Peyer's patch (tissue), 4 donors: Measurements from ENCODE around the gene BANK1. TPM values are rescaled to one million over a fixed set of nuclear protein-coding genes. Genes with fewer than 3 reads are reported as not detected.

Experiments used
- DNase-seq, 3 donors: peaks; one replicate each; pipeline ENCODE4 v3.0.0-alpha.2; 2017 to 2019
- H3K27ac ChIP-seq, 4 donors: fragments of 200-600 bp; sonication (generic); one replicate each; pipeline ENCODE4 v1.5.1; 2016 to 2019
- H3K27me3 ChIP-seq, 2 donors: fragments of 200-600 bp; sonication (generic); one replicate each; pipeline ENCODE4 v1.5.1; 2019
- H3K36me3 ChIP-seq, 3 donors: fragments of 200-600 bp; sonication (generic); one replicate each; pipeline ENCODE4 v1.5.1; 2016 to 2019
- H3K4me1 ChIP-seq, 4 donors: fragments of 200-600 bp; sonication (generic); one replicate each; pipeline ENCODE4 v1.5.1; 2016 to 2019
- H3K4me3 ChIP-seq, 4 donors: fragments of 200-600 bp; sonication (generic); 1 replicate in 3 of 4; 2 replicates in 1 of 4; pipeline ENCODE4 v1.5.1; 2016 to 2019; ENCODE audit warnings: mild to moderate bottlenecking in 1 of 4
- H3K9me3 ChIP-seq, 4 donors: fragments of 200-600 bp; sonication (generic); one replicate each; pipeline ENCODE4 v1.5.1; 2016 to 2019; ENCODE audit warnings: mild to moderate bottlenecking in 1 of 4
- CTCF ChIP-seq, 6 experiments: fragments of 450-650 bp in 4 of 6; fragments of 200-600 bp in 2 of 6; sonication (generic) in 1 of 6; IDR thresholded peaks; one replicate each; pipeline ENCODE4 v1.5.1; 2017 to 2019; ENCODE audit warnings: antibody characterized with exemption in 6 of 6, mild to moderate bottlenecking in 3 of 6, moderate library complexity in 1 of 6
- POLR2A ChIP-seq, 2 donors: fragments of 450-650 bp; IDR thresholded peaks; one replicate each; pipeline ENCODE4 v1.5.1; 2017; ENCODE audit warnings: antibody characterized with exemption in 2 of 2, mild to moderate bottlenecking in 2 of 2, moderate library complexity in 2 of 2
- total RNA-seq, 4 donors: library from RNA; depleted of rRNA; stranded (reverse); fragments of >200 nt; gene quantifications; one replicate each; pipeline ENCODE4 v1.1.0, GENCODE V29; 2016

Gene BANK1
- total RNA-seq, 4 donors from 2014 or later = 0.53 to 351 (median 7.9) TPM

GRCh38 chr4:102047616-102048015, 257.1 kb downstream of the BANK1 start:
- no peak for DNase-seq
- Histone ChIP-seq H3K4me3 (no peak overlapping the region), H3K27ac (no peak overlapping the region), H3K36me3 (no peaks in the 10 kb centered on the region), H3K9me3 (no peaks in the 10 kb centered on the region), H3K27me3 (no peaks in the 10 kb centered on the region), H3K4me1 (no peaks in the 10 kb centered on the region)
- TF ChIP-seq CTCF (IDR thresholded peaks at IDR 0.05) = no peak
- no peak for TF ChIP-seq POLR2A (IDR thresholded peaks at IDR 0.05)

- no peak for DNase-seq
- H3K9me3 ChIP-seq = no peaks in the 10 kb centered on the region
- H3K27me3 ChIP-seq = no peaks in the 10 kb centered on the region
- H3K4me3 ChIP-seq = no peak overlapping the region
- H3K27ac ChIP-seq = no peak overlapping the region
- no peak for TF ChIP-seq POLR2A (IDR thresholded peaks at IDR 0.05)
- TF ChIP-seq CTCF (IDR thresholded peaks at IDR 0.05) = no peak
- H3K4me1 ChIP-seq = no peaks in the 10 kb centered on the region
- H3K36me3 ChIP-seq = no peaks in the 10 kb centered on the region
Measured at GRCh38 chr4:102055805-102056204, 265.3 kb downstream of the BANK1 start.

GRCh38 chr4:102057122-102057521, 266.6 kb downstream of the BANK1 start:
- no peaks in the 10 kb centered on the region for H3K9me3 ChIP-seq
- H3K4me1 ChIP-seq = no peaks in the 10 kb centered on the region
- no peak overlapping the region for H3K27ac ChIP-seq
- TF ChIP-seq POLR2A (IDR thresholded peaks at IDR 0.05) (no peak), CTCF (IDR thresholded peaks at IDR 0.05) (no peak)
- no peak for DNase-seq
- no peak overlapping the region for H3K4me3 ChIP-seq
- no peaks in the 10 kb centered on the region for H3K27me3 ChIP-seq
- no peaks in the 10 kb centered on the region for H3K36me3 ChIP-seq

- Histone ChIP-seq H3K27ac (no peak overlapping the region), H3K9me3 (no peaks in the 10 kb centered on the region), H3K4me1 (no peaks in the 10 kb centered on the region), H3K36me3 (no peaks in the 10 kb centered on the region), H3K4me3 (no peak overlapping the region), H3K27me3 (no peaks in the 10 kb centered on the region)
- no peak for DNase-seq
- TF ChIP-seq POLR2A (IDR thresholded peaks at IDR 0.05) (no peak), CTCF (IDR thresholded peaks at IDR 0.05) (no peak)
Measured at GRCh38 chr4:102061133-102061532, 270.6 kb downstream of the BANK1 start.

- no peak for DNase-seq
- Histone ChIP-seq H3K4me3 (no peak overlapping the region), H3K9me3 (no peaks in the 10 kb centered on the region), H3K4me1 (no peaks in the 10 kb centered on the region), H3K36me3 (no peaks in the 10 kb centered on the region), H3K27ac (no peak overlapping the region), H3K27me3 (no peaks in the 10 kb centered on the region)
- TF ChIP-seq POLR2A (IDR thresholded peaks at IDR 0.05) = no peak
- TF ChIP-seq CTCF (IDR thresholded peaks at IDR 0.05) = no peak
Measured at GRCh38 chr4:102064747-102065442, 274.4 kb downstream of the BANK1 start.

- H3K4me3 ChIP-seq = no peak overlapping the region
- no peak for DNase-seq
- no peaks in the 10 kb centered on the region for H3K36me3 ChIP-seq
- H3K9me3 ChIP-seq = no peaks in the 10 kb centered on the region
- H3K27ac ChIP-seq = no peak overlapping the region
- no peaks in the 10 kb centered on the region for H3K27me3 ChIP-seq
- TF ChIP-seq POLR2A (IDR thresholded peaks at IDR 0.05) = no peak
- TF ChIP-seq CTCF (IDR thresholded peaks at IDR 0.05) = no peak
- H3K4me1 ChIP-seq = no peaks in the 10 kb centered on the region
Measured at GRCh38 chr4:102076622-102077021, 286.1 kb downstream of the BANK1 start.
